Stomach (tissue), 4 donors: ENCODE results near the gene COQ8B.
A peak's percentile ranks its signal among the peaks of the same experiment; 100 is the strongest.

Experiments
- POLR2A ChIP-seq, 4 donors: fragments of 450-650 bp; IDR thresholded peaks; one replicate each; pipeline ENCODE4 v1.6.1; 2016; ENCODE audit warnings: antibody characterized with exemption in 4 of 4, control low read depth in 2 of 4, mild to moderate bottlenecking in 1 of 4, moderate library complexity in 1 of 4
- POLR2AphosphoS5 ChIP-seq, 3 donors: sonication (generic); formaldehyde crosslinking; IDR thresholded peaks; one replicate each; pipeline ENCODE4 v1.6.1; 2016; ENCODE audit warnings: antibody characterized with exemption in 3 of 3
- TF ChIP-seq, protein P1 (sequence below), 7 experiments: fragments of 450-650 bp in 4 of 7; fragments of 200-600 bp in 3 of 7; sonication (generic) in 3 of 7; IDR thresholded peaks; one replicate each; pipeline ENCODE4 v1.5.1; 2016 to 2019; ENCODE audit warnings: antibody characterized with exemption in 7 of 7, control low read depth in 2 of 7, mild to moderate bottlenecking in 1 of 7

- TF ChIP-seq, protein P1, sequence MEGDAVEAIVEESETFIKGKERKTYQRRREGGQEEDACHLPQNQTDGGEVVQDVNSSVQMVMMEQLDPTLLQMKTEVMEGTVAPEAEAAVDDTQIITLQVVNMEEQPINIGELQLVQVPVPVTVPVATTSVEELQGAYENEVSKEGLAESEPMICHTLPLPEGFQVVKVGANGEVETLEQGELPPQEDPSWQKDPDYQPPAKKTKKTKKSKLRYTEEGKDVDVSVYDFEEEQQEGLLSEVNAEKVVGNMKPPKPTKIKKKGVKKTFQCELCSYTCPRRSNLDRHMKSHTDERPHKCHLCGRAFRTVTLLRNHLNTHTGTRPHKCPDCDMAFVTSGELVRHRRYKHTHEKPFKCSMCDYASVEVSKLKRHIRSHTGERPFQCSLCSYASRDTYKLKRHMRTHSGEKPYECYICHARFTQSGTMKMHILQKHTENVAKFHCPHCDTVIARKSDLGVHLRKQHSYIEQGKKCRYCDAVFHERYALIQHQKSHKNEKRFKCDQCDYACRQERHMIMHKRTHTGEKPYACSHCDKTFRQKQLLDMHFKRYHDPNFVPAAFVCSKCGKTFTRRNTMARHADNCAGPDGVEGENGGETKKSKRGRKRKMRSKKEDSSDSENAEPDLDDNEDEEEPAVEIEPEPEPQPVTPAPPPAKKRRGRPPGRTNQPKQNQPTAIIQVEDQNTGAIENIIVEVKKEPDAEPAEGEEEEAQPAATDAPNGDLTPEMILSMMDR (IDR thresholded peaks at IDR 0.05), result no peak
- TF ChIP-seq POLR2A (IDR thresholded peaks at IDR 0.05) (no peak), POLR2AphosphoS5 (IDR thresholded peaks at IDR 0.05) (peak in 1 of 3 donors; percentile 28)
These were observed 24.1 kb upstream of the COQ8B start for GRCh38 chr19:40740747-40741146.
